H9 (cell line): ENCODE measurements around the gene TMC1. TPM values are rescaled to one million over a fixed set of nuclear protein-coding genes. Genes with fewer than 3 reads are reported as not detected.

Experiments
- DNase-seq: peaks from one replicate; pipeline ENCODE4 v3.0.0-alpha.2; 2017
- H2AFZ ChIP-seq: one replicate; pipeline ENCODE4 v1.6.1; 2013; ENCODE audit warnings: mild to moderate bottlenecking, low read length, control low read depth, moderate library complexity
- H2AK5ac ChIP-seq: 2 replicates; pipeline ENCODE4 v1.6.1; 2013; ENCODE audit warnings: low read length, control low read depth, mixed read lengths; ENCODE audit not compliant: insufficient read length
- H2BK120ac ChIP-seq: one replicate; pipeline ENCODE4 v1.6.1; 2013; ENCODE audit warnings: low read depth, mild to moderate bottlenecking, low read length, control low read depth, inconsistent platforms; ENCODE audit not compliant: poor library complexity, severe bottlenecking
- H2BK12ac ChIP-seq: 2 replicates; pipeline ENCODE4 v1.6.1; 2013; ENCODE audit warnings: low read length, control low read depth, mixed read lengths, low read depth; ENCODE audit not compliant: insufficient read length
- H2BK15ac ChIP-seq: 2 replicates; pipeline ENCODE4 v1.6.1; 2013; ENCODE audit warnings: low read depth, low read length, control low read depth
- H2BK20ac ChIP-seq: one replicate; pipeline ENCODE4 v1.6.1; 2013; ENCODE audit warnings: low read depth, mild to moderate bottlenecking, low read length, control low read depth, inconsistent platforms; ENCODE audit not compliant: poor library complexity, severe bottlenecking
- H2BK5ac ChIP-seq: 2 replicates; pipeline ENCODE4 v1.6.1; 2013; ENCODE audit warnings: low read length, control low read depth, mixed read lengths; ENCODE audit not compliant: insufficient read length
- H3K14ac ChIP-seq: 2 replicates; pipeline ENCODE4 v1.6.1; 2013; ENCODE audit warnings: low read length, control low read depth; ENCODE audit not compliant: insufficient read depth
- H3K18ac ChIP-seq: 2 replicates; pipeline ENCODE4 v1.6.1; 2013; ENCODE audit warnings: low read depth, mild to moderate bottlenecking, mixed read lengths, low read length, control low read depth; ENCODE audit not compliant: insufficient read length
- H3K23ac ChIP-seq: 2 replicates; pipeline ENCODE4 v1.6.1; 2013; ENCODE audit warnings: low read length, control low read depth, mixed read lengths, low read depth; ENCODE audit not compliant: insufficient read length
- H3K23me2 ChIP-seq: 2 replicates; pipeline ENCODE4 v1.6.1; 2013; ENCODE audit warnings: low read depth, mild to moderate bottlenecking, mixed read lengths, low read length, control low read depth; ENCODE audit not compliant: insufficient read length, poor library complexity, severe bottlenecking
- H3K27ac ChIP-seq: 2 replicates; pipeline ENCODE4 v1.5.1; 2013; ENCODE audit warnings: low read length, control low read depth, mixed read lengths, low read depth; ENCODE audit not compliant: insufficient read length
- H3K27me3 ChIP-seq: 2 replicates; pipeline ENCODE4 v1.6.1; 2013; ENCODE audit warnings: low read length, control low read depth, inconsistent platforms; ENCODE audit not compliant: insufficient read depth
- H3K4ac ChIP-seq: 2 replicates; pipeline ENCODE4 v1.6.1; 2013; ENCODE audit warnings: low read depth, mild to moderate bottlenecking, control low read depth, inconsistent platforms, low read length, moderate library complexity
- H3K4me1 ChIP-seq: 2 replicates; pipeline ENCODE4 v1.6.1; 2013; ENCODE audit warnings: low read length, control low read depth, inconsistent platforms; ENCODE audit not compliant: insufficient read depth
- H3K4me2 ChIP-seq: 2 replicates; pipeline ENCODE4 v1.6.1; 2013; ENCODE audit warnings: low read length, control low read depth, mixed read lengths; ENCODE audit not compliant: insufficient read length, insufficient read depth
- H3K56ac ChIP-seq: 2 replicates; pipeline ENCODE4 v1.6.1; 2013; ENCODE audit warnings: low read depth, mild to moderate bottlenecking, mixed read lengths, low read length, control low read depth; ENCODE audit not compliant: insufficient read length
- H3K79me1 ChIP-seq: 2 replicates; pipeline ENCODE4 v1.6.1; 2013; ENCODE audit warnings: low read depth, mild to moderate bottlenecking, moderate library complexity, low read length, control low read depth, inconsistent platforms; ENCODE audit not compliant: insufficient read depth, poor library complexity, severe bottlenecking
- H3K79me2 ChIP-seq: 2 replicates; pipeline ENCODE4 v1.6.1; 2013; ENCODE audit warnings: low read length, control low read depth, inconsistent platforms; ENCODE audit not compliant: insufficient read depth
- H3K9ac ChIP-seq: 2 replicates; pipeline ENCODE4 v1.6.1; 2013; ENCODE audit warnings: low read length, control low read depth, mixed read lengths; ENCODE audit not compliant: insufficient read length; ENCODE audit errors: extremely low read depth
- H3K9me3 ChIP-seq: one replicate; pipeline ENCODE4 v1.6.1; 2013; ENCODE audit warnings: low read depth, low read length, inconsistent platforms; ENCODE audit not compliant: control insufficient read depth
- H3T11ph ChIP-seq: one replicate; pipeline ENCODE4 v1.6.1; 2013; ENCODE audit warnings: mild to moderate bottlenecking, low read length, control low read depth, inconsistent platforms
- H4K20me1 ChIP-seq: one replicate; pipeline ENCODE4 v1.6.1; 2013; ENCODE audit not compliant: control insufficient read depth, insufficient read length, insufficient read depth
- H4K5ac ChIP-seq: 2 replicates; pipeline ENCODE4 v1.6.1; 2013; ENCODE audit warnings: low read depth, mild to moderate bottlenecking, mixed read lengths, low read length, control low read depth; ENCODE audit not compliant: insufficient read length
- H4K8ac ChIP-seq: replicated peaks from 2 replicates; pipeline ENCODE4 v1.6.1; 2013; ENCODE audit warnings: low read length, control low read depth, mixed read lengths, low read depth; ENCODE audit not compliant: insufficient read length
- H4K91ac ChIP-seq: 2 replicates; pipeline ENCODE4 v1.6.1; 2013; ENCODE audit warnings: low read depth, mild to moderate bottlenecking, moderate library complexity, mixed read lengths, low read length, control low read depth; ENCODE audit not compliant: insufficient read length
- H3K27ac Mint-ChIP-seq, 3 experiments: 2 replicates in 2 of 3; 3 replicates in 1 of 3; pipeline ENCODE4 v1.8.0; 2020 to 2021; ENCODE audit warnings: mixed read lengths in 3 of 3, mild to moderate bottlenecking in 1 of 3, moderate library complexity in 1 of 3
- H3K27me3 Mint-ChIP-seq: 2 replicates; pipeline ENCODE4 v1.8.0; 2021; ENCODE audit warnings: low read depth, mild to moderate bottlenecking, moderate library complexity, mixed read lengths
- H3K36me3 Mint-ChIP-seq, 3 experiments: 2 replicates in 2 of 3; 3 replicates in 1 of 3; pipeline ENCODE4 v1.8.0; 2020 to 2021; ENCODE audit warnings: low read depth in 3 of 3, mixed read lengths in 3 of 3; ENCODE audit not compliant: insufficient read depth in 1 of 3
- H3K4me1 Mint-ChIP-seq, 2 experiments: 2 replicates each; pipeline ENCODE4 v1.8.0; 2020; ENCODE audit warnings: mixed read lengths in 2 of 2
- H3K4me3 Mint-ChIP-seq, 2 experiments: 2 replicates in 1 of 2; 3 replicates in 1 of 2; pipeline ENCODE4 v1.8.0; 2020 to 2021; ENCODE audit warnings: mild to moderate bottlenecking in 2 of 2, mixed read lengths in 2 of 2, moderate library complexity in 1 of 2
- H3K9me3 Mint-ChIP-seq, 2 experiments: 2 replicates in 1 of 2; 3 replicates in 1 of 2; pipeline ENCODE4 v1.8.0; 2020; ENCODE audit warnings: mild to moderate bottlenecking in 2 of 2, mixed read lengths in 2 of 2, moderate library complexity in 1 of 2
- CTCF ChIP-seq: fragments of 200-600 bp; sonication (generic); conservative IDR thresholded peaks from 3 replicates; pipeline ENCODE4 v1.8.0; 2021; ENCODE audit warnings: antibody characterized with exemption, mild to moderate bottlenecking
- WGBS: extraction: QIAGEN DNeasy Blood & Tissue Kit; methylation state at CpG from one replicate; pipeline ENCODE4 v1.1.7; 2013; ENCODE audit warnings: missing lambda C conversion rate, low lambda C conversion rate, mixed read lengths; ENCODE audit not compliant: insufficient read length; ENCODE audit errors: extremely low coverage; 5-methylcytosine and 5-hydroxymethylcytosine counted together
- total RNA-seq: library from RNA; stranded (reverse); gene quantifications from 2 replicates; pipeline ENCODE4 v1.2.1, GENCODE V29; 2021

Gene TMC1
- total RNA-seq, 1 experiment from 2014 or later: 2.4 TPM

- no peaks in the 10 kb centered on the region for H3K9me3 ChIP-seq
Observed at GRCh38 chr9:72489986-72490385, 31.4 kb upstream of the TMC1 start.

More at GRCh38 chr9:72489986-72490385, 31.4 kb upstream of the TMC1 start:
- no peak overlapping the region for H3K4me3 Mint-ChIP-seq
- no peak overlapping the region for H2BK120ac ChIP-seq
- H3K9me3 Mint-ChIP-seq: no peaks in the 10 kb centered on the region
- H3K27me3 ChIP-seq: no peaks in the 10 kb centered on the region
- no peak overlapping the region for H3K9ac ChIP-seq
- H3K4me1 Mint-ChIP-seq: peaks cover 14 to 28% of the 10 kb centered on the region in 2 experiments
- H2BK12ac ChIP-seq: no peak overlapping the region
- H2BK15ac ChIP-seq: no peak overlapping the region
- no peak overlapping the region for H2BK20ac ChIP-seq
- no peaks in the 10 kb centered on the region for H3K27me3 Mint-ChIP-seq
- no peak overlapping the region for H4K5ac ChIP-seq
- H3K23ac ChIP-seq: no peak overlapping the region
- H3K56ac ChIP-seq: no peak overlapping the region
- no peaks in the 10 kb centered on the region for H3K79me1 ChIP-seq
- no peak overlapping the region for H4K91ac ChIP-seq
- no peak overlapping the region for H3K18ac ChIP-seq
- no peak overlapping the region for H3K4me2 ChIP-seq
- no peak overlapping the region for H3K14ac ChIP-seq
- TF ChIP-seq CTCF: no peak
- no peak overlapping the region for H4K8ac ChIP-seq
- WGBS: no CpG with 5 or more reads among the region's 1 CpG
- no peaks in the 10 kb centered on the region for H4K20me1 ChIP-seq
- no peak overlapping the region for H2AK5ac ChIP-seq
- H3T11ph ChIP-seq: no peak overlapping the region
- no peak overlapping the region for H3K4ac ChIP-seq
- H3K23me2 ChIP-seq: no peaks in the 10 kb centered on the region
- H3K79me2 ChIP-seq: no peaks in the 10 kb centered on the region
- H2AFZ ChIP-seq: no peak overlapping the region
- no peak overlapping the region; a peak in 1 of 7 replicates for H3K27ac Mint-ChIP-seq
- no peaks in the 10 kb centered on the region for H3K36me3 Mint-ChIP-seq
- no peaks in the 10 kb centered on the region for H3K4me1 ChIP-seq
- no peak overlapping the region for H2BK5ac ChIP-seq
- no peak overlapping the region for H3K27ac ChIP-seq
- no peak for DNase-seq
